ENCODE data around the gene ATP8B4. TPM values are rescaled to one million over a fixed set of nuclear protein-coding genes. Genes with fewer than 3 reads are reported as not detected.

ATP8B4 gene
- total and polyA plus RNA-seq, 4 donors = 0.20 to 43.9 (median 10.8) TPM

- H3K27ac ChIP-seq (ENCODE audit: low read depth in 1 of 2, low read length in 2 of 2) = no peak overlapping the region
- ATAC-seq (ENCODE audit: low FRiP score) (peak; percentile 24), DNase-seq (no peak)
- H3K4me1 ChIP-seq (ENCODE audit: control insufficient read depth in 1 of 2, insufficient read depth in 2 of 2, low read length in 2 of 2) = no peaks in the 10 kb centered on the region
- H3K9me3 ChIP-seq (ENCODE audit: control insufficient read depth, low read length) = no peaks in the 10 kb centered on the region
- H3K4me3 ChIP-seq (ENCODE audit: low read length in 2 of 2) = no peak overlapping the region
- WGBS, 2 donors = 4 to 9% methylated on average over 3 of the region's 3 CpGs
- intact Hi-C loops (cut with DNase I) = no loop called here
- H3K36me3 ChIP-seq (ENCODE audit: control insufficient read depth in 1 of 2, insufficient read depth in 2 of 2, low read length in 1 of 2) = no peaks in the 10 kb centered on the region
- no peaks in the 10 kb centered on the region for H3K27me3 ChIP-seq (ENCODE audit: control insufficient read depth in 1 of 2, insufficient read depth in 2 of 2, low read length in 1 of 2)
These were observed 9.7 kb downstream of the ATP8B4 start for GRCh38 chr15:50109076-50109987.

- no peaks in the 10 kb centered on the region for H3K36me3 ChIP-seq (ENCODE audit: control insufficient read depth in 1 of 2, insufficient read depth in 2 of 2, low read length in 1 of 2)
- DNase-seq (no peak), ATAC-seq (ENCODE audit: low FRiP score) (no peak)
- H3K27me3 ChIP-seq (ENCODE audit: control insufficient read depth in 1 of 2, insufficient read depth in 2 of 2, low read length in 1 of 2) = no peaks in the 10 kb centered on the region
- no peaks in the 10 kb centered on the region for H3K9me3 ChIP-seq (ENCODE audit: control insufficient read depth, low read length)
- 58 to 59% methylated on average over 4 of the region's 4 CpGs for WGBS, 2 donors
- no peaks in the 10 kb centered on the region for H3K4me1 ChIP-seq (ENCODE audit: control insufficient read depth in 1 of 2, insufficient read depth in 2 of 2, low read length in 2 of 2)
- H3K27ac ChIP-seq (ENCODE audit: low read depth in 1 of 2, low read length in 2 of 2) = no peak overlapping the region
- no peak overlapping the region for H3K4me3 ChIP-seq (ENCODE audit: low read length in 2 of 2)
- intact Hi-C loops (cut with DNase I) = no loop called here
These were observed 10.6 kb downstream of the ATP8B4 start for GRCh38 chr15:50108461-50108860.

- Histone ChIP-seq H3K27me3 (ENCODE audit: control insufficient read depth in 1 of 2, insufficient read depth in 2 of 2, low read length in 1 of 2) (no peaks in the 10 kb centered on the region), H3K27ac (ENCODE audit: low read depth in 1 of 2, low read length in 2 of 2) (no peak overlapping the region), H3K4me3 (ENCODE audit: low read length in 2 of 2) (no peak overlapping the region), H3K36me3 (ENCODE audit: control insufficient read depth in 1 of 2, insufficient read depth in 2 of 2, low read length in 1 of 2) (no peaks in the 10 kb centered on the region), H3K9me3 (ENCODE audit: control insufficient read depth, low read length) (no peaks in the 10 kb centered on the region), H3K4me1 (ENCODE audit: control insufficient read depth in 1 of 2, insufficient read depth in 2 of 2, low read length in 2 of 2) (no peaks in the 10 kb centered on the region)
- 90 to 91% methylated on average over 7 of the region's 7 CpGs for WGBS, 2 donors
- DNase-seq (peak in 1 of 2 donors; percentile 66), ATAC-seq (ENCODE audit: low FRiP score) (peak; percentile 44)
- intact Hi-C loops (cut with DNase I) = no loop called here
These were observed 11.2 kb downstream of the ATP8B4 start for GRCh38 chr15:50107591-50108408.

- Histone ChIP-seq H3K4me3 (ENCODE audit: low read length in 2 of 2) (no peak overlapping the region), H3K9me3 (ENCODE audit: control insufficient read depth, low read length) (no peaks in the 10 kb centered on the region), H3K4me1 (ENCODE audit: control insufficient read depth in 1 of 2, insufficient read depth in 2 of 2, low read length in 2 of 2) (no peaks in the 10 kb centered on the region), H3K27me3 (ENCODE audit: control insufficient read depth in 1 of 2, insufficient read depth in 2 of 2, low read length in 1 of 2) (no peaks in the 10 kb centered on the region), H3K36me3 (ENCODE audit: control insufficient read depth in 1 of 2, insufficient read depth in 2 of 2, low read length in 1 of 2) (no peaks in the 10 kb centered on the region), H3K27ac (ENCODE audit: low read depth in 1 of 2, low read length in 2 of 2) (no peak overlapping the region)
- DNase-seq (no peak), ATAC-seq (ENCODE audit: low FRiP score) (no peak)
- 68 to 69% methylated on average over 4 of the region's 4 CpGs for WGBS, 2 donors
- intact Hi-C loops (cut with DNase I) = no loop called here
These were observed 11.9 kb downstream of the ATP8B4 start for GRCh38 chr15:50107157-50107556.

- Histone ChIP-seq H3K4me1 (ENCODE audit: control insufficient read depth in 1 of 2, insufficient read depth in 2 of 2, low read length in 2 of 2) (no peaks in the 10 kb centered on the region), H3K36me3 (ENCODE audit: control insufficient read depth in 1 of 2, insufficient read depth in 2 of 2, low read length in 1 of 2) (no peaks in the 10 kb centered on the region), H3K9me3 (ENCODE audit: control insufficient read depth, low read length) (no peaks in the 10 kb centered on the region), H3K4me3 (ENCODE audit: low read length in 2 of 2) (no peak overlapping the region), H3K27ac (ENCODE audit: low read depth in 1 of 2, low read length in 2 of 2) (no peak overlapping the region), H3K27me3 (ENCODE audit: control insufficient read depth in 1 of 2, insufficient read depth in 2 of 2, low read length in 1 of 2) (no peaks in the 10 kb centered on the region)
- whole genome bisulfite sequencing, 2 donors = 91 to 92% methylated on average over 5 of the region's 5 CpGs
- ATAC-seq (ENCODE audit: low FRiP score) (no peak), DNase-seq (no peak)
- intact Hi-C loops (cut with DNase I) = no loop called here
These were observed 12.6 kb downstream of the ATP8B4 start for GRCh38 chr15:50106457-50106856.

GRCh38 chr15:50100486-50100885 lies 18.5 kb downstream of the ATP8B4 start:
- no peaks in the 10 kb centered on the region for H3K27me3 ChIP-seq (ENCODE audit: control insufficient read depth in 1 of 2, insufficient read depth in 2 of 2, low read length in 1 of 2)
- ATAC-seq (ENCODE audit: low FRiP score) = no peak
- no peak for DNase-seq
- no peaks in the 10 kb centered on the region for H3K4me1 ChIP-seq (ENCODE audit: control insufficient read depth in 1 of 2, insufficient read depth in 2 of 2, low read length in 2 of 2)
- H3K27ac ChIP-seq (ENCODE audit: low read depth in 1 of 2, low read length in 2 of 2) = no peak overlapping the region
- H3K9me3 ChIP-seq (ENCODE audit: control insufficient read depth, low read length) = no peaks in the 10 kb centered on the region
- intact Hi-C loops (cut with DNase I) = no loop called here
- WGBS, 2 donors = 88 to 89% methylated on average over 1 of the region's 1 CpG
- H3K36me3 ChIP-seq (ENCODE audit: control insufficient read depth in 1 of 2, insufficient read depth in 2 of 2, low read length in 1 of 2) = no peaks in the 10 kb centered on the region
- H3K4me3 ChIP-seq (ENCODE audit: low read length in 2 of 2) = no peak overlapping the region

GRCh38 chr15:50098545-50098944 lies 20.5 kb downstream of the ATP8B4 start:
- Histone ChIP-seq H3K27ac (ENCODE audit: low read depth in 1 of 2, low read length in 2 of 2) (no peak overlapping the region), H3K9me3 (ENCODE audit: control insufficient read depth, low read length) (no peaks in the 10 kb centered on the region), H3K36me3 (ENCODE audit: control insufficient read depth in 1 of 2, insufficient read depth in 2 of 2, low read length in 1 of 2) (no peaks in the 10 kb centered on the region), H3K27me3 (ENCODE audit: control insufficient read depth in 1 of 2, insufficient read depth in 2 of 2, low read length in 1 of 2) (no peaks in the 10 kb centered on the region), H3K4me3 (ENCODE audit: low read length in 2 of 2) (no peak overlapping the region), H3K4me1 (ENCODE audit: control insufficient read depth in 1 of 2, insufficient read depth in 2 of 2, low read length in 2 of 2) (no peaks in the 10 kb centered on the region)
- DNase-seq (no peak), ATAC-seq (ENCODE audit: low FRiP score) (no peak)
- intact Hi-C loops (cut with DNase I) = no loop called here

GRCh38 chr15:50095938-50096821 lies 22.9 kb downstream of the ATP8B4 start:
- H3K9me3 ChIP-seq (ENCODE audit: control insufficient read depth, low read length) = no peaks in the 10 kb centered on the region
- H3K4me3 ChIP-seq (ENCODE audit: low read length in 2 of 2) = no peak overlapping the region
- no peak for ATAC-seq (ENCODE audit: low FRiP score)
- WGBS, 2 donors = 66 to 67% methylated on average over 8 of the region's 8 CpGs
- intact Hi-C loops (cut with DNase I) = no loop called here
- no peak overlapping the region for H3K27ac ChIP-seq (ENCODE audit: low read depth in 1 of 2, low read length in 2 of 2)
- no peaks in the 10 kb centered on the region for H3K36me3 ChIP-seq (ENCODE audit: control insufficient read depth in 1 of 2, insufficient read depth in 2 of 2, low read length in 1 of 2)
- no peaks in the 10 kb centered on the region for H3K4me1 ChIP-seq (ENCODE audit: control insufficient read depth in 1 of 2, insufficient read depth in 2 of 2, low read length in 2 of 2)
- DNase-seq = no peak
- no peaks in the 10 kb centered on the region for H3K27me3 ChIP-seq (ENCODE audit: control insufficient read depth in 1 of 2, insufficient read depth in 2 of 2, low read length in 1 of 2)
